ENCODE measurements around the gene WWP2.
"Not testable (repeated sequence)": the region's sequence is repeated elsewhere in the genome, so short reads cannot be mapped to it uniquely, and the experiment has no call there.

WWP2 gene

GRCh38 chr16:69761983-69762813 lies at the start of gene WWP2:
TSS of gene WWP2 (plus strand) at chr16:69762332. CDS start at chr16:69787011, 24,679 bp downstream.
- DNase-seq (ENCODE audit: low read depth in 2 of 2) = peak; percentile 47 to 48

DNA sequence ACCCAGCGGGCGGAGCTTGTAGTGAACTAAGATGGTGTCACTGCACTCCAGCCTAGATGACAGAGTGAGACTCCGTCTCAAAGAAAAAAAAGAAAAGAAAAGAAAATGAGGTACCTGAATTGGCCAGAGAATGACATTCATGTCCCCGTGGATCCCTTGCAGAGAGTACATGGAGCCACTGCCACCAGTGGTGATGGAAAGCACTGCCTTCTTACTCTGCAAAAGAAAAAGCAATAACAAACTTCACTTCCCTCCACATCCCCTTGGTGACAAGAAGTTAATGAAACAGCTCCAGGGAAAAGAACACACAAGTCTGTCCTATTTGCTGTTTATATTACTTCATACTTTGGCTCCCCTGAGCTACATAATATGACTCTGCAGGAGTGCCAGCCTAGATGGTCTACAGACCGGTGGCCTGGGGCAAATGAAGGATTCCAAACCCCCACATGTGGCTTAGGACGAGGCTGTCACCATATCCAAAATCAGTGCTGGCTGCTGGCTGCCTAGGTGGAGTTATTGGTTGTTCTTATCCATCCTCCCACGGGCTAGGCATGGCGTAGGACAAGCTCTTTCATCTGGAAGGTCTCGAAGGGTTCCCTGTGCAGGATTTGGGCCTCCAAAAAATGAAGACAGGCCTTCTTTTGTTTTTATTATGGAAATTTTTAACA lies 49.1 kb upstream of the WWP2 start:
- no peak for DNase-seq (ENCODE audit: low read depth in 2 of 2)

DNA sequence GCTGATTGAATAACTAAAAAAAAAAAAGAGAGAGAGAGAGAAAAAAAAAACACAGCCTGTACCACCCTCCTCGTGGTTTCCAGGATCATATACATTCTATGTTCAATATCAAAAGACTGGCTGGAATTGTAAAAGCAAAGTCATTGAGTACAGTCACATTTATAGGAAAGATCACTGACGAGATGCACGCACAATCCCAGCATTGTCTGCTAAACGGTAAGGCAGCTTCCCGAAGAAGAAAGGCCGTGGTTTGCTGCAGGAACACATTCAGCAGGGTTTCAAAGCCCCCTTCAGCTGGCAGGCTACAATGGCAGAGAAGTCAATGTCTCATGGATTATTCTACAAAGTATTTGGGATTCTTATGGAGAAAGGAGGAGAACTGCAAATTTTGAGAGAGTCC lies 45.1 kb upstream of the WWP2 start:
- no peak for DNase-seq (ENCODE audit: low read depth in 2 of 2)

- DNase-seq (ENCODE audit: low read depth in 2 of 2) = no peak
Observed at GRCh38 chr16:69718111-69718764, 43.9 kb upstream of the WWP2 start.

- no peak for DNase-seq (ENCODE audit: low read depth in 2 of 2)
Observed at GRCh38 chr16:69720822-69721430, 41.2 kb upstream of the WWP2 start.

DNA sequence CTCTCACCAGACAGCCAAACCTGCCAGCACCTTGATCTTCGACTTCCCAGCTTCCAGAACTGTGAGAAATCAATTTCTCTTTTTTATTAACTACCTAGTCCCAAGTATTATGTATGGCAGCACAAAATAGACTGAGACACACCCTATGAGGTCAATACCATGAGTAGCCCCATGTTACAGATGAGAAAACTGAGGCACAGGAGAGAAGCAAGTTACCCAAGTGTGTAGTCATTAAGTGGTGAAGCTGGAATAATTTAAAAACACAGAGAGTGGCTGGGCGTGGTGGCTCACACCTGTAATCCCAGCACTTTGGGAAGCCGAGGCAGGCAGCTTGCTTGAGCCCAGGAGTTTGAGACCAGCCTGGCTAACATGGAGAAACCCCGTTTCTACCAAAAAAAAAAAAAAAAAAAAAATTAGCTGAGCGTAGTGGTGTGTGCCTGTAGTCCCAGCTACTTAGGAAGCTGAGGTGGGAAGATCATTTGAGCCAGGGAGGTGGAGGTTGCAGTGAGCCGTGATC lies 40.6 kb upstream of the WWP2 start:
- DNase-seq (ENCODE audit: low read depth in 2 of 2) = no peak

- DNase-seq (ENCODE audit: low read depth in 2 of 2) = no peak
Observed at GRCh38 chr16:69724414-69724873, 37.7 kb upstream of the WWP2 start.

DNA sequence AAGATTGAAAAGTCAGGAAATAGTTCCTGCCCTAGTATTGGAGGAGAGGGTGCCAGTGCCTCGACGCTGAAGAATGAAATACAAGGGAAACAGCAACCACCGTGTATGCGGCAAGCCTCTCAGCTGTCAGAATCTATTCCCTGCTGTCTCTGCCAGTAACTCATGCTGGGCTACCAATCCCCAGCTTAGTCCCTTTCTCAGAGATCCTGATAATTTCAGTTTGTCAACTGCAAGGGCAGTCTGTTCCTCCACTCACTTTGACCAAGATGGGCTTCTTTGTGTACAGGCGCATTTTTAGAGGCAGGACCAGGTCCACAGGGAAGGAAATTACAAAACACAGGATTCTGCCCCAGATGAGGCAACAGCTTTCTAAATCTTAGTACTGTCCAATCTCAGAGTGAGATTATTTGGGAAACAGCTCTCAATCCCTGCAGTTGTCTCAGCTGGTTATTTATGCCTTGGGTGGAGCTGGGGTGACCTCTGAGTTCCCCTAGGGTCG lies 37.1 kb upstream of the WWP2 start:
- DNase-seq (ENCODE audit: low read depth in 2 of 2) = no peak

- no peak for DNase-seq (ENCODE audit: low read depth in 2 of 2)
Observed at GRCh38 chr16:69725480-69726312, 36.4 kb upstream of the WWP2 start.

GRCh38 chr16:69726313-69727060 lies 35.6 kb upstream of the WWP2 start, which contains the start of gene NQO1:
TSS of gene NQO1 (minus strand) at chr16:69726560. CDS start at chr16:69726439, 121 bp downstream.
- DNase-seq (ENCODE audit: low read depth in 2 of 2) = peak; percentile 68 to 69

DNA sequence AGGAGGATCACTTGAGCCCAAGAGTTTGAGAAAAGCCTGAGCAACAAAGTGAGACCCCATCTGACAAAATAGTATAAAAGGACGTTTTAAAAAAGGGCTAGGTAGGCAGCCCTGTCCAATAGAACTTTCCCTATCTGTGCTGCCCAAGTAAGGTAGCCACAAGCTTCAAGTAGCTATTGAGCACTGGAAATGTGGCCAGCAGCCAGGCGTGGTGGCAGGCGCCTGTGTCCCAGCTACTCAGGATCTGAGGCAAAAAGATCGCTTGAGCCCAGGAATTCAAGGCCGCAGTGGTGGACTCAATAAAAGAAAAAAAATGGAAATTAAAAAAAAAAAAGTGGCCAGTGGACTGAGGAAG lies 34.2 kb upstream of the WWP2 start:
- no peak for DNase-seq (ENCODE audit: low read depth in 2 of 2)

GRCh38 chr16:69729030-69729429 lies 33.1 kb upstream of the WWP2 start:
- not testable (repeated sequence) for DNase-seq (ENCODE audit: low read depth in 2 of 2)

- not testable (repeated sequence) for DNase-seq (ENCODE audit: low read depth in 2 of 2)
Observed at GRCh38 chr16:69731280-69731679, 30.9 kb upstream of the WWP2 start.

DNA sequence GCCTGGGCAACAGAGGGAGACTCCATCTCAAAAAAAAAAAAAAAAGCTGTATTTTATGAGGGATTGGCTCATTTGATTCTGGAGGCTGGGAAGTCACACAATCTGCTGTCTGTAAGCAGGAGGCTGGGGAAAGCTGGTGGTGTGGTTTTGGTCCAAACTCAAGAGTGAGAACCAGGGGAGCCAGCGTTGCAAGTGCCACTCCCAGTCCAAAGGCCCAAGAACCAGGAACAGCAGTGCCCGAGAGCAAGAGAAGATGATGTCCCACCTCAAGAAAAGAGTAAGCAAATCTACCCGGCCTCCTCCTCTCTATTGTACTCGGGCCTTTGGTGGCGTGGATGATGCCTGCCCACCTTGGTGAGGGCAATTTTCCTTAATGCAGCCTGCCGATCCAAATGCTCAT lies 30.0 kb upstream of the WWP2 start:
- no peak for DNase-seq (ENCODE audit: low read depth in 2 of 2)

DNA sequence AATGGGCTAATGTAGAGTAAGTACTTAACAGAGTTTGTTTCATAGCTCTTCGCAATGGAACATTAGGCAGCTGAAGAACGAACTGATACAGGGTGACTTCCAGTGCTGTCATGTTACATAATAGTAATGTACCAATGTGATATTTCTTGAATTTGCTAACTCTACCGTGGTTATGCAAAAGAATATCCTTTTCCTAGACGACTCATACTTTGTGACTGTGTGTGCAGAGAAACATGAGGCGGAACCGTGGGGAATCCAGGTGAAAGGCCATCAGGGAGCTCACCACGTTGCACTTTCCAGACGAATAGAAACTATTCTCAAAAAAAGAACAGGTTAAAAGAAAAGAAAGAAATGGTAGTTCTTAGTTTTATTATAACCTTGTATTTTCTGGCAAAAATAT lies 20.6 kb upstream of the WWP2 start:
- DNase-seq (ENCODE audit: low read depth in 2 of 2) = no peak

DNA sequence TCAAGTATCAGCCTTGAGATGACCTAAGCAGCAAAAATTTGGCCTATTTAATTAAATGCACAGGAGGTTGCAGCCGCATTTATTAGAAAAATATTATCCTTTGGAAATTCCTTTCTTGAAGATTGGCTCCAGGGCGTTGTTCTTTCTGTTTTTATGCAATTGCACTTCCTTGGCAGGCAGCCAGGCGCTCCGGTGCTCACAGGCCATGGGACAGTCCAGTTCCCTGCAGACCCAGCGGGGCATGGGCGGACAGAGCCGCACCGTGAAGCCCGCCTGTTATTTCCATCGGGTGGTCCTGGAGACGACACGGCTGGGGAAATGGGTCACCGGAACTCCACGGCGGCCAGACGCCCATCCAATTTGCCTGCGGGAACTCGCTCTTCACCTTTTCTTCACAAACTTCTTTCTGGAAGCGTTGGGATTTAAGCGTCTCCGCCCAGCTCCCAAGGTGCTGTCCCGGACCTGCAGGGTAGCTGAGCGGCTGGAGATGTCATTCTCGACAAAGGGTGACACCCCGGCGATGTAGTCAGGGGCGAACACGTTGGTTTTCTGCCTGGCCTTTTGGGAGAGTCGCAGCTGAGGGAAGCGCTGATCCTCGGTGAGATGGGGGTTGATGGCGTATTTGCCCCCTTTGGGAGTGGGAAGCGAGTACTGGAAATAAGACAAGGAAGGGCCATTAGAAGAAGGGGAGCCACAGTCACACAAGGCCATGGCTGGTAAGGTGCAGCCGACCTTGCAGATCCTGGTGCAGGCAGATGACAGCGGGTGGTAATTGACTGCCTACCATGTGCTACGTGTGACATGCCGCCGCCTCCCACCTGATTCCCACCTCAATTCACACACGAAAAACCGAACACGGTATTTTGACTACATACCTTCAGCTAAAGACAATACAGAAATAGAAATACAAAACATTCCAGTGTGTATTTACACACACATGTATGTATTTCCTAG lies 19.9 kb upstream of the WWP2 start:
- no peak for DNase-seq (ENCODE audit: low read depth in 2 of 2)

DNA sequence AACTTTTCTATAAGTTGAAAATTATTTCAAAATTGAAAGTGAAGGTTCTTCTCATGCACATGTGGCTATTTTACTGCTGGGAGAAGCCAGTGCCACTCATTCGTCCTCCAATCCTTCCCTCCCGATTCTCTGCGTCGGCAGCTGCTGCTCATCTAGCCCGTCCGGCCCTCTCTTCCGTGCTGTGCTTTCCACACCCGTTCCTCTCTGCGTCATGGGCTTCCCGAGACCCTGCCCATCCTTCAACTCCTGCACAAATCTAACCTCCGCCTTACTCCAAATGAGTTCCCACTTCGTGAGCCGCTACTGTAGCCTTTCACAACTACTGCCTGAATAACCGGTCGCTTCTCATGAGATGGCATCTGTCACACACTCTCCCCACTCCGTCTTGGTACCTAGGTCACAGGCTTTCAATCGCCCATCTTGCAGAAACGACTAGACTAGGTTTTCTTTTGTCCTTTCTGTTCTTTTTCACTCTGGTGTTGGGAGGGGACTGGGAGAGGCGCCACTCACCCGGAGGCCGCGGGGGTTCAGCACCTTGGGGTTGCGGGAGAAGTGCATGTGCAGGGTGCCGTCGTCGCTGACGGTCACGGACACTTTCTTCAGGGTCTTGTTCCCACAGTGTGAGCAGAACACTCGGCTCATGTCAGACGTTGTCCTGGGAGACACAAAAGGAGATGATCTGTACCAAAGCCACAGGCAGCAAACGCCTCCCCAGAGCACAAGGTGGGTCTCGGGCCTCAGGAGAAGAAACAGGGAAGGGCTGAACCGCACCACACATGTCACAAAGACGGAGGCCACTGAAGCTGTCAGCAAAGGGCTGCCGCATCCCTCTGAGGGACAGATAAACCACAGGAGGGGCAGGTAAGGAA lies 17.5 kb upstream of the WWP2 start:
- no peak for DNase-seq (ENCODE audit: low read depth in 2 of 2)

GRCh38 chr16:69745232-69745612 lies 16.9 kb upstream of the WWP2 start:
- DNase-seq (ENCODE audit: low read depth in 2 of 2) = no peak
